Superior temporal gyrus (tissue), 1 donor: ENCODE results near the gene POMT1.
"Not testable (repeated sequence)": the region's sequence is repeated elsewhere in the genome, so short reads cannot be mapped to it uniquely, and the experiment has no call there.

Source experiments
- DNase-seq: peaks from one replicate; pipeline ENCODE4 v3.0.0-alpha.2; 2016; ENCODE audit errors: extremely low spot score

The POMT1 gene, protein sequence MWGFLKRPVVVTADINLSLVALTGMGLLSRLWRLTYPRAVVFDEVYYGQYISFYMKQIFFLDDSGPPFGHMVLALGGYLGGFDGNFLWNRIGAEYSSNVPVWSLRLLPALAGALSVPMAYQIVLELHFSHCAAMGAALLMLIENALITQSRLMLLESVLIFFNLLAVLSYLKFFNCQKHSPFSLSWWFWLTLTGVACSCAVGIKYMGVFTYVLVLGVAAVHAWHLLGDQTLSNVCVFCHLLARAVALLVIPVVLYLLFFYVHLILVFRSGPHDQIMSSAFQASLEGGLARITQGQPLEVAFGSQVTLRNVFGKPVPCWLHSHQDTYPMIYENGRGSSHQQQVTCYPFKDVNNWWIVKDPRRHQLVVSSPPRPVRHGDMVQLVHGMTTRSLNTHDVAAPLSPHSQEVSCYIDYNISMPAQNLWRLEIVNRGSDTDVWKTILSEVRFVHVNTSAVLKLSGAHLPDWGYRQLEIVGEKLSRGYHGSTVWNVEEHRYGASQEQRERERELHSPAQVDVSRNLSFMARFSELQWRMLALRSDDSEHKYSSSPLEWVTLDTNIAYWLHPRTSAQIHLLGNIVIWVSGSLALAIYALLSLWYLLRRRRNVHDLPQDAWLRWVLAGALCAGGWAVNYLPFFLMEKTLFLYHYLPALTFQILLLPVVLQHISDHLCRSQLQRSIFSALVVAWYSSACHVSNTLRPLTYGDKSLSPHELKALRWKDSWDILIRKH

DNA sequence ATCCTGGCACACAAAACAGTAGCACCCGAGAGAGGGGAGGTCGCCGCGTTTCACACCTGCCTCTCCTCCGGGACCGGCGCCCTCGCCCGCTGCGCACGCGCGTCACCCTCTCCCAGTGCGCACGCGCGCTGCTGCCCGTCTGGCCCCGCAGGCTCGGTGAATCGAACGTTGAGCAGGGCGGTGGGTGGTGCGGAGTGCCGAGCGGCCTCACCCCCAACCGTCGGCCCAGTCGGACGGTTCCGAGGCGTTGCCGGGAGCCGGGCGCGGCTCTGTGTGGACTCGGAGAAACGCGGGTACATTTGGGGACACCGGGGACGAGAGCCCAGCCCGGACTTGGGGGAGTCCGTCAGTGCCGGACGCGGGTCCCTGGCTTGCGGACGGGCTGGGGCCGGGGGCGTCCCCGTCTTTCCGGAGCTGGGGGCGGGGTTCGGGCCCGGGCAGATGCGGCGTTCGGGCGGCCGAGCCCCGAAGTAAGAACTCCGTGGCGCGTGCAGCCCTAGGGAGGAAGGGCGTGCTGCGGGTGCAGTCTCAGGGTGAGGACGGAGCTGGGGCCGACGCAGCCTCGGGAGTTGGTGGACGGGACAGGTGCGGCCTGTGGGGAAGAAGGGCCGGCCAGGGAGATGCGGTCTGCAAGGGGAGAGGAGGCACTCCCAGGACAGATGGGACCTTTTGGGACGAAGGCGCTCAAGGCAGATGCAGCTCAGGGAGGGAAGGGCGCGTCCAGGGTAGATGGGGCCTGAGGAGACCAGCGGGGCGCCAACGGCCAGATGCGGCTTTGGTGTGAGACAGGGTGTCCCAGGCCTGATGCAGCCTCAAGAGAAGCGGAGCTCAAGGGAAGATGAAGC is at the start of gene POMT1:
POMT1 (plus strand) TSS at position 138 of the 845 bp plus-strand sequence. CDS start 1,301 bp downstream, outside the sequence.
- DNase-seq = peak; percentile 90

DNA sequence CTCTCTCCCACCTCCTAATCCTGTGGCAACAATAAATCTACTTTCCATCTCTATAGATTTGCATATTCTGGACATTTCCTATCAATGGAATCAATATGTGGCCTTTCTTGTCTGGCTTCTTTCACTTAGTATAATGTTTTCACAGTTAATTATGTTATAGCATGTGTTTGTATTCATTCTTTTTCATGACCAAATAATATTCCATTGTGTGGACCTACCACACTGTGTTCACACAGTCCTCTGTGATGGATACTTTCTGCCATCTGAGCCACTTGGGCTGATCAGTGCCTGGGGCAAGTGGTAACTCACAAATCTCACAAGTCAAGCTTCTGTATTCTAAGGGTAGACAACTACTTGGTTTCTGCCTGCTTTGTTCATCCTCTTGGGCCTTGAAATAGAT is 48.7 kb upstream of the POMT1 start:
- DNase-seq = no peak

DNA sequence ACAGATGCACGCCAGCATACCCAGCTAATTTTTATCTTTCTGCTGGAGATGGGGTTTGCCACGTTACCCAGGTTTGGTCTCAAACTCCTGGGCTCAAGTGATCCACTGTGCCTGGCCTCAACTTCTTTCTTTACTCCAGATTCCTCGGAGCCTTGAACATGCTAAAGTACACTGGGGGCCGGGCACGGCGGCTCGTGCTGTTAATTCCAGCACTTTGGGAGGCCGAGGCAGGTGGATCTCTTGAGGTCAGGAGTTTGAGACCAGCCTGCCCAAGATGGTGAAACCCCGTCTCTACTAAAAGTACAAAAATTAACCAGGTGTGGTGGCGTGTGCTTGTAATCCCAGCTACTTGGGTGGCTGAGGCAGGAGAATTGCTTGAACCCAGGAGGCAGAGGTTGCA is 47.1 kb upstream of the POMT1 start:
- not testable (repeated sequence) for DNase-seq

DNA sequence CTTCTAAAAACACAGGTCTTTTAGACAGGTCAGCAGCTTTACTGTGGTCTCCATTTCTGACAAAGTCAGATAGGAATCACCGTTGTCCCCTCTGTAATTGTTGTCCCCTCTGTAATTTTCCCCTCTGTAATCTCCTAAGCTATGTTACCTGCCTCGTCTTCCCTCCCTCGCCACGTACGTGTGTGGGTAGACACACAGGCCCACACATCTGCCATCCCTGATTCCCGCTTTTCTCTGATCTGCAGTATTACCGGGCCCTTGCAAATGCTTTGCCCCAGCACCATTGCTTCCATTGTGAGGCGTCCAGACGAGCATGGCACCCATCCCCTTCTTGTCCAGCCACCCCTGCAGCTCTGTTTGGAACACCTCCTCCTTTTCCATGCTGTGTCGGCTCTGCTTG is 45.0 kb upstream of the POMT1 start:
- DNase-seq = no peak

DNA sequence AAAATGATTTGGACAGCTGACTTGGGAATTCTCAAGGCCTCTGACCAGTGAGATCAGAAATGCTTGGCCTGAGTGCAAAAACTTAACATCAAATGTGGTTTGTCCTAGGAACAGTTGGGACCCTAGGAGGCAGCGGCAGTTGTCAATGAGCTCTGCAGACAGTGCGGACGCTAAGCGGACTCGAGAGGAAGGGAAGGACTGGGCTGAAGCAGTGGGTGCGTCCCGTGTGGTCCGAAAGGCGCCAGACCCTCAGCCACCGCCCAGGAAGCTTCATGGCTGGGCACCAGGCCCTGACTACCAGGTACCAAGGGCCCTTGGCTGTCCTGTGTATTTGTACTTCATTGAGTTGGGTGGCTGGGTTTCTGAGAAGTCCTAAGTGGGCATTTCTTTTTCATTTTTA is 43.7 kb upstream of the POMT1 start:
- no peak for DNase-seq

DNA sequence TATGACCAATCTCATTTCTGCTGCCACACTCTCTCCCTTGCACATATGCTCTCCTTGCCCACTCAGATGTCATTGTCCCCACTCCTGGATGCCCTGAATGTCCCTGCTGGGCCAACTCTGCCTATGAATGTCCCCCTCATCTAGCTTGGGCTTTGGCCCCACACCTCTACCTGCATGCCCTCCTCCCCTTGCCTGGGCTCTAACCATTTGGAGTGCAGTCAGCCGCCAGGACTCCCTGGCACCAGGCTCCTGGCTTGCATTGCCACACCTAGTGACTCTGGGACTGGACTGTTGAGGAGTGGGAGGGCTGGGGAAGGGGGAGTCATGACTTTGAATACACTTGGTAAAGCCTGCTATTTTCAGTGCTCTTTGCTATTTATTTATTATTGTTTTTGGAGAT is 41.6 kb upstream of the POMT1 start:
- DNase-seq = no peak

DNA sequence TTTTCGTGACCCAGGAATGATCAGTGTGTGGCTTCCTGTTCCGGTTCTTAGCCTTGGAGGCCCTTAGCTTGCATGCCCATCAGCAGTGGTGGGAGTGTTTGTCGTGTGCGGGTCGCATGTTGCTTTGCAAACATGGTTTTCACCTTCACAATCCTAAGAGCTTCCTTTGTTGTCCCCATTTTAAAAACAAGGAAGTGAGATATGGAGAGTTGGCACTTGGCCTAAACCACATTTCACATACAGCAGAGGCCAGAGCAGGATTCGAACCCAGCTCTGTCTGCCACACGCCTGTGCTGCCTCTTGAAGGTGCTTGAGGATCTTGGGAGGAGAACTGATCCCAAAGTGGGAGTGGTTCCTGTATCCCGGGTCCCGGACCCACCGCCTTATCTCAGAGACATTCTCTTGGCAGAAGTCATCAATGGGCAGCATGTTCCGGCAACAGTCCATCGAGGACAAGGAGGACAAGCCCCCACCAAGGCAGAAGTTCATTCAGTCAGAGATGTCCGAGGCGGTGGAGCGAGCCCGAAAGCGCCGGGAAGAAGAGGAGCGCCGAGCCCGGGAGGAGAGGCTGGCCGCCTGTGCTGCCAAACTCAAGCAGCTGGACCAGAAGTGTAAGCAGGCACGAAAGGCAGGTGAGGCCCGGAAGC is 38.2 kb upstream of the POMT1 start:
- DNase-seq = no peak

DNA sequence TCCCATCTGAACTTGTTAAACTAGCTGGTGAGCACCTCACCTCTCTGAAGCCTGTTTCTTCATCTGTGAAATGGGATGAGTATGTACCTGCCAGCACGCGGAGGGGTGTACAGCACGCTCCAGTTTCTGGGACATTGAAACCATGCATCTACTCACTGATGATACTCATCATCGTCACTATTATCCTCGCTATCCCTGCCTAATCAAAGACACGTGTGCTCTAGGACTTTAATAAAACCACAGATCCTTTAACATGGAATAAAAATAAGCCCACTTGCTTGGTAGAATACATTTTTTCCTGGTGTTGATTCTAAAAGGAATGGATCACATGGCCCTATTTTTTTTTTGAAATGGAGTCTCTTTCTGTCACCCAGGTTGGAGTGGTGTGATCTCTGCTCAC is 37.3 kb upstream of the POMT1 start:
- DNase-seq = no peak

DNA sequence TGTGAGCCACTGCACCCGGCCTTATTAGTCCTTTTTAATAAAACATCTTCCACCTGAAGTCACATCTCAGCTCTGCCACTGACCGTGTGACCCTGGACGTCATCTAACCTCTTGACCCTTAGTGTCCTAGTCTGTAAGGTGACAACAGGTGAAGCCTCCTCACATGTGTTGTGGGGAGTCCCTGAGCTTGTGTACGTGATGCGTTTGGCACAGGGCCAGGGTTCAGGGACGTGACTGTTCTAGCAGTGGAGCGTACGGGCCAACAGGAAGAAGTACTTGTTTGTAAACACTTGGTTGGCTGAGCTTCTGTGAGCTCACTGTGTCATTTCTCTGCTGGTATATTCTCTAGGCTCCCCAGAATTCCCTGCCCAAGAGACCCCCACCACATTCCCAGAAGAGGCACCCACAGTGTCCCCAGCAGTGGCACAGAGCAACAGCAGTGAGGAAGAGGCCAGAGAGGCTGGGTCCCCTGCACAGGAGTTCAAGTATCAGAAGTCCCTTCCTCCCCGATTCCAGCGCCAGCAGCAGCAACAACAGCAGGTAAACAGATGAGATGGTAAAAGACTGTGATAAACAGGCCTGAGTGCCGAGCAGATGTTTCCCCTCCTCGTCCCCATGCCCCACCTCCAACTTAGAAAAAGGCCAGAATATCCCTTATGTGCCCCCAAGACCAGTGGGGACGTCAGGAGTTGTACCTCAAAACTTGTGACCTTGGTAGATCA is 35.3 kb upstream of the POMT1 start:
- no peak for DNase-seq

DNA sequence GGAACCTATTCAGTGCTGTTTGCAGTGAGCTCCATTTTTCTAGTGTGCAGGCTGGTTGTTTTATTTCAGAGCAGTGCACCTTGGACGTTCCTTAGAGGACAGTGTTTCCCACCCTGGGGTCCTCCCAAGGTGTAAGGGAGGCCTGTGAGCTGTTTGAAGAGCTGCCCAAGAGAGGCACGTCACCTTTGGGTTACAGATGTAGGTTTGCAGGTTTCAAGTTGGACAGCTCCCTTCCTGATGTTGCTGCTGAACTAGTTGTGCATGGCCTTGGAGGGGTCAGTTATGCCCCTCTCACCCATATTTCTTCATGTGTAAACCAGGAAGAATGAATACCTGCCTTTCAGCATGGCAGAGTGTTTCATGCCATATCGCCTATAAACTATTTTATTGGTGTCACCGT is 34.7 kb upstream of the POMT1 start:
- DNase-seq = no peak

DNA sequence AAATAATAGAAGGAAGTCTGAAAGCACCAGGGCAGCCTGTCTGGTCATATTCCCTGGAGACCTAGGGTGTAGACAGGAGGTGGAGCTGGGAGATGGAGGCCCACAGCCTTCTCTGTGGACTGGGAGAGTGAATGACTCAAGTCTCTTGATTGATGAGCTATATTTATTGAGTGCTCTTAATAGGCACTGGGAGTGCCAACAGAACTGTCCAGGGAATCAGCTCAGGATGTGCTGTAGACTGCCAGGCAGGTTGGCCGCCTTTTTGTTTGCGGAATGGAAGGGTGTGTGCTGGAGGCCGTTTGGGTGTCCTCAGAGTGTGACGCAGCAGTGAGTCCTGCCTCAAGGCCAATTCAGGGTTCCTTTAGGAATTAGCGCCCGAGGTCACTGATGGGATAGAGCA is 33.4 kb upstream of the POMT1 start:
- DNase-seq = no peak

DNA sequence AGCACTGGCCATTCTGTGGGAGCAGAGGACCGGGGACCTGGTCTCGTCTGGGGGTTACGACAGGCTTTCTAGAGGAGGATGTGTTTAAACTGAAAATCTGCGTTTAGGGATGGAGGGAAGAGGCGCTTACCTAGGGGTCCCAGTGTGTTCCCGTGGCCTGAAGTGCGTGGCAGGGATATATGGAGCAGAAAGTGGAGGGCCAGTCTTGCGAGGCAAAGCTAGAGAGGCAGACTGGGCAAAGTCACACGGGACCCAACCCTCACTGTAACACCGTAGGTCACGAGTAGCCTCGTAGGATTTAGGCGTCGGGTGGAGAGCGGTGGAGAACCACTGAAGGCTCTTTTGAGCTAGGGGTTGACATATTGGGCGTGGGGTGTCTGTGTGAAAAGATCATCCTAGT is 32.8 kb upstream of the POMT1 start:
- DNase-seq = no peak

DNA sequence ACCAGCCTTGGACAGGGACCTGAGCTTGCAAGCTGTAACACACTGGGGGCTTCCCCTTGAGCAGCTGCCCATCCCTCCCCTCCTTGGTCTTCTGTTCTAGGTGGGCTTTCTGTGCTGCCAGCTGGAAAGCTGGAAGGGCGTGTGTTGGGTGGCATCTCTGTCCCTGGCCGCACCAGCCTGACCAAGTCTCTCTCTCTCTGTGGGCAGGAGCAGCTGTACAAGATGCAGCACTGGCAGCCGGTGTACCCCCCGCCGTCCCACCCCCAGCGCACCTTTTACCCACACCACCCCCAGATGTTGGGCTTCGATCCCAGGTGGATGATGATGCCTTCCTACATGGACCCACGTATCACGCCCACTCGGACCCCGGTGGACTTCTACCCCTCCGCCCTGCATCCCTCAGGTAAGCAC is 32.1 kb upstream of the POMT1 start:
- DNase-seq = no peak

DNA sequence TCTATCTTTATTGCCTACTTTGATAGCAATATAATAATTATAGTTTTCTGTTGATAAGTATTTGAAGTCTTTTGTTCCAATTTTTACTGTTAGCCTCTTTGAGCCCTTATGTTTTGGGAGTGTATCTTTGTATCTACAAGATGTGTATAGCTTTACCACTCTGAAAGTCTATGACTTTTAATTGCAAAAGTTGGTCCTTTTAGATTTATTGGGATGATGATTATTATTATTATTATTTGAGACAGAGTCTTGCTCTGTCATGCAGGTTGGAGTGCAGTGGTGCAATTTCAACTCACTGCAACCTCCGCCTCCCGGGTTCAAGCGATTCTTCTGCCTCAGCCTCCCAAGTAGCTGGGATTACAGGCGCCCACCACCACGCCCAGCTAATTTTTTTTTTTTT is 30.6 kb upstream of the POMT1 start:
- DNase-seq = not testable (repeated sequence)

DNA sequence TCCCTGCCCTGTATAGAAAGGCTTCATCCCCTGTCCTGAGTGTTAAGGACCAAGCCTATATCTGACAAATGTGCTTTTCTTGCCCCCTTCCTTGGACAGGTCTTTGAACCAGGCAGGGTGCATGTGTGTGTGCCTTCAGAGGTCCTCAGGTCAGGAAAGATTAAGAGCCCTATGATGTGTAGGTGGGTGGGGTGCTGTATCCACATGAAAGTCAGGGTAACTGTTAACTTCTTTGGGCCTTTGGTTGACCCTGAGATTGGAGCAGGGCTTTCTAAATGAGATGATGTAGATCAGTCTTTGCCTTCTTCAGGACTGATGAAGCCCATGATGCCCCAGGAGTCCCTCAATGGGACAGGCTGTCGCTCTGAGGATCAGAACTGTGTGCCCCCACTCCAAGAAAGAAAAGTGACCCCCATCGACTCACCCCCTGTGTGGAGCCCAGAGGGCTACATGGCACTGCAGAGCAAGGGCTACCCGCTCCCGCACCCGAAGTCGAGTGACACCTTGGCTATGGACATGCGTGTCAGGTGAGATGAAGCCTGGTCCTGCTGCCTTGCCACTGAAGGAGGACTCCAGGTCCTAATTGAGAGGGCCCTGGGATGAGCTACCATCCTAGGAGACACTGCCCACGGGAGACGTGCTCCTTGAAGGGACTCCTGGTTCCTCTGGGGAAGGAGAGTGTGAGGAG is 29.4 kb upstream of the POMT1 start:
- DNase-seq = no peak

DNA sequence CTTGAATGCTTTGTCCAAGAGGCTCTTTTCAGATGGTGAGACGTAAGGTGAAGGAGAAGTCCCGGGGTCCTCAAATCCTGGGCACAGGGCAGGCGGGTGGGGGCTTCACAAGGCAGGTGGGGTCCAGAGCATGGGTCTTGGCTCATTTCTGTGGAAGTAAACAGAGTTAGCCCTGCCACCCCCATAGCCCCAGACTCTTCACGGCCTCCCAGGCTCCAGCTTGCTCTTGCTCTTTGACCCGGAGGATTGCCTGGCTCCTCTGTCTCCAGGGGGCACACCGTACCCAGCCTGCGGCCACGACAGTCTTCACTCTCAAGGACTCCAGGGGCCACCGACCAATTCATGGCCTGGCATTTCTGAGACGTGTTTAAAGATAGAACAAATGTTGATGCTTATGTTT is 28.8 kb upstream of the POMT1 start:
- DNase-seq = no peak

DNA sequence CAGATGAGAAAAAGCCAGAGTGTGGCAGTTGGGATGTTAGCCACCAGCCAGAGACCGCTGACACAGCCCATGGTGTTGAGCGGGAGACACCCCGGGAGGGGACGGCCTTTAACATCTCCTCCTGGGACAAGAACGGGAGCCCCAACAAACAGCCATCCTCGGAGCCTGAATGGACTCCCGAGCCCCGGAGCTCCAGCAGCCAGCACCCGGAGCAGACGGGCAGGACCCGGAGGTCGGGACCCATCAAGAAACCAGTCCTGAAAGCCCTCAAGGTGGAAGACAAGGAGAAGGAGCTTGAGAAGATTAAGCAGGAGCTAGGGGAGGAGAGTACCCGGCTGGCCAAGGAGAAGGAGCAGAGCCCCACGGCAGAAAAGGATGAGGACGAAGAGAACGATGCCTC is 28.0 kb upstream of the POMT1 start:
- DNase-seq = no peak

DNA sequence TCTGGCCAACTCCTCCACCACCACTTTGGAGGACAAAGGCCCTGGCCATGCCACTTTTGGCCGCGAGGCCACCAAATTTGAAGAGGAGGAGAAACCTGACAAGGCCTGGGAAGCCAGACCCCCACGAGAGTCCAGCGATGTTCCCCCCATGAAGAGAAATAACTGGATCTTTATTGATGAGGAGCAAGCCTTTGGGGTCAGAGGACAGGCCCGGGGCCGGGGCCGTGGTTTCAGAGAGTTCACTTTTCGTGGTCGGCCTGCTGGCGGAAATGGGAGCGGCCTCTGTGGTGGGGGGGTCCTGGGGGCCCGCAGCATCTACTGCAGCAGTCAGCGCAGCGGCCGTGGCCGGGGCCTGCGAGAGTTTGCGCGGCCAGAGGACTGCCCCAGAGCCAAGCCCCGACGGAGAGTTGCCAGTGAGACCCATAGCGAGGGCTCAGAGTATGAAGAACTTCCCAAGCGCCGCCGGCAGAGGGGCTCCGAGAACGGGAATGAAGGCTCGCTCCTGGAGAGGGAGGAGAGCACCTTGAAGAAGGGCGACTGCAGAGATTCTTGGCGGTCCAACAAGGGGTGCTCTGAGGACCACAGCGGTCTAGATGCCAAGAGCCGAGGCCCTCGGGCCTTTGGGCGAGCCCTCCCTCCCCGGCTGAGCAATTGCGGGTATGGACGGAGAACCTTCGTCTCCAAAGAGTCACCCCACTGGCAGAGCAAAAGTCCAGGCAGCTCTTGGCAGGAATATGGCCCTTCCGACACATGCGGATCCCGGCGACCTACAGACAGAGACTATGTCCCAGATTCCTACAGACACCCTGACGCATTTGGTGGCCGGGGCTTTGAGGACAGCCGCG is 27.4 kb upstream of the POMT1 start:
- no peak for DNase-seq

DNA sequence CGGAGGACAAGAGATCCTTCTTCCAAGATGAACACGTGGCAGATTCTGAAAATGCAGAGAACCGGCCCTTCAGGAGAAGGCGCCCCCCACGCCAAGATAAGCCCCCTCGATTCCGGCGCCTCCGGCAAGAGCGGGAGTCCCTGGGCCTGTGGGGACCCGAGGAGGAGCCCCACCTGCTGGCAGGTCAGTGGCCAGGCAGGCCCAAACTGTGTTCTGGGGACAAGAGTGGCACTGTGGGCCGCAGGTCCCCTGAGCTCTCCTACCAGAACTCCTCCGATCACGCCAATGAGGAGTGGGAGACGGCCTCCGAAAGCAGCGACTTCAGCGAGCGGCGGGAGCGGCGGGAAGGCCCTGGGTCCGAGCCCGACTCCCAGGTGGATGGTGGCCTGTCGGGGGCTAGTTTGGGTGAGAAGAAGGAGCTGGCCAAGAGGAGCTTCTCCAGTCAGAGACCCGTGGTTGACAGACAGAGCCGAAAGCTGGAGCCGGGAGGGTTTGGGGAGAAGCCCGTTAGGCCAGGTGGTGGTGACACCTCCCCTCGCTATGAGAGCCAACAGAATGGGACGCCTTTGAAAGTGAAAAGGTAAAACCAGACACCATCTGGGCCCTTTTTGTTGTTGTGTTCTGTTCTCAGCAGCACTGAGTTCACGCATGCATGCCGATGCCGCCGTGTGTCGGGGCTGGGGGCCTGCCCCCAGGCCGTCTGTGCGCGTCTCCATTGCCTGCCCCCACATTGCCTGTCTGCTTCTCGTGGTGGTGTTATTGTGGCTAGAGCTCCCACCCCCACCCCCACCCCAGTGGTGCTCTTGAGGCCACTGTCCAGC is 26.6 kb upstream of the POMT1 start:
- no peak for DNase-seq
